Kidney (tissue), 14 donors: Measurements from ENCODE around the gene OAS3. TPM values are rescaled to one million over a fixed set of nuclear protein-coding genes. Genes with fewer than 3 reads are reported as not detected.

Experiments
- DNase-seq, 5 donors: peaks; one replicate each; pipeline ENCODE4 v3.0.0-alpha.2; 2013 to 2020
- FAIRE-seq: peaks from 2 replicates; lab custom pipeline; 2012; peaks lifted over from hg19 to GRCh38; lab: Jason Lieb, UNC
- H3K27ac ChIP-seq, 2 donors: one replicate each; pipeline ENCODE4 v1.7.0; 2013; ENCODE audit warnings: low read depth in 2 of 2, low read length in 2 of 2, inconsistent platforms in 1 of 2
- H3K27me3 ChIP-seq: one replicate; pipeline ENCODE4 v1.7.1; 2013; ENCODE audit warnings: low read length, inconsistent platforms; ENCODE audit not compliant: control insufficient read depth, insufficient read depth
- H3K36me3 ChIP-seq, 3 donors: one replicate each; pipeline versions ENCODE4 v1.7.0 to v1.7.1; 2013; ENCODE audit warnings: low read length in 3 of 3, control low read depth in 1 of 3, inconsistent platforms in 1 of 3; ENCODE audit not compliant: insufficient read depth in 3 of 3, control insufficient read depth in 2 of 3
- H3K4me1 ChIP-seq, 3 donors: one replicate each; pipeline versions ENCODE4 v1.7.0 to v1.7.1; 2013; ENCODE audit warnings: low read length in 3 of 3, inconsistent platforms in 1 of 3, low read depth in 1 of 3; ENCODE audit not compliant: control insufficient read depth in 2 of 3, insufficient read depth in 2 of 3
- H3K4me3 ChIP-seq, 3 donors: one replicate each; pipeline versions ENCODE4 v1.7.0 to v1.8.1; 2013; ENCODE audit warnings: low read length in 3 of 3, control low read depth in 1 of 3, inconsistent platforms in 1 of 3
- H3K9ac ChIP-seq, 3 donors: one replicate each; pipeline versions ENCODE4 v1.7.0 to v1.7.1; 2013; ENCODE audit warnings: low read length in 3 of 3, control low read depth in 1 of 3, inconsistent platforms in 1 of 3
- H3K9me3 ChIP-seq, 3 donors: one replicate each; pipeline versions ENCODE4 v1.7.0 to v1.7.1; 2013; ENCODE audit warnings: low read length in 3 of 3, control low read depth in 1 of 3, inconsistent platforms in 1 of 3; ENCODE audit not compliant: control insufficient read depth in 2 of 3, insufficient read depth in 1 of 3
- intact Hi-C: fragments of 100-400 bp; cut with DNase I; formaldehyde crosslinking; loops from one replicate; pipeline ENCODE4 v1.11.1; 2022
- polyA plus RNA-seq: library from polyadenylated mRNA; stranded (reverse); fragments of 350-450 nt; fragmentation: Illumina TruSeq; extraction: RNeasy Lipid Tissue Mini Kit (QIAGEN cat#74804); gene quantifications from one replicate; pipeline ENCODE4 v1.2.3, GENCODE V29; 2014; ENCODE audit warnings: low read depth, low replicate concordance; ENCODE audit not compliant: insufficient read depth
- total RNA-seq: library from RNA; stranded (reverse); fragmentation: NEBNext Ultra II Directional; extraction: Animal tissue kit (Norgen Biotek cat#: 25700); gene quantifications from one replicate; pipeline ENCODE4 v1.2.1, GENCODE V29; 2021
- TF ChIP-seq, protein P1 (sequence below): IDR thresholded peaks from 3 replicates; pipeline ENCODE4 v1.5.1; 2012; ENCODE audit warnings: mild to moderate bottlenecking, moderate library complexity, borderline replicate concordance; ENCODE audit not compliant: insufficient read depth; ENCODE audit errors: extremely low read depth
- donor health status: control.
- donor health status: control.
- donor health status: control.
- donor health status: control.
- donor health status: control.
- donor health status: DM: yes; HTN: yes; CAD: no.
- donor health status: Normal renal cell carcinoma (clear cell type).

OAS3 gene
- total and polyA plus RNA-seq, 2 donors from 2014 or later = 2.5 to 15.6 TPM

DNA sequence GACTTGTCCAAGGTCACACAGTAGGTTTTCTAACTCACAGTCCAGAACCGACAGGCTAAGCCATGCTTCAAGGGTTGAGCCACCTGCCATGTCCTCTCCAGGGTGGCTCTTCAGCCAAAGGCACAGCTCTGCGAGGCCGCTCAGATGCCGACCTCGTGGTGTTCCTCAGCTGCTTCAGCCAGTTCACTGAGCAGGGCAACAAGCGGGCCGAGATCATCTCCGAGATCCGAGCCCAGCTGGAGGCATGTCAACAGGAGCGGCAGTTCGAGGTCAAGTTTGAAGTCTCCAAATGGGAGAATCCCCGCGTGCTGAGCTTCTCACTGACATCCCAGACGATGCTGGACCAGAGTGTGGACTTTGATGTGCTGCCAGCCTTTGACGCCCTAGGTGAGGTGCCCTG is 27.4 kb downstream of the OAS3 start:
- no peak overlapping the region for H3K9ac ChIP-seq
- H3K9me3 ChIP-seq = no peaks in the 10 kb centered on the region
- TF ChIP-seq, protein P1, sequence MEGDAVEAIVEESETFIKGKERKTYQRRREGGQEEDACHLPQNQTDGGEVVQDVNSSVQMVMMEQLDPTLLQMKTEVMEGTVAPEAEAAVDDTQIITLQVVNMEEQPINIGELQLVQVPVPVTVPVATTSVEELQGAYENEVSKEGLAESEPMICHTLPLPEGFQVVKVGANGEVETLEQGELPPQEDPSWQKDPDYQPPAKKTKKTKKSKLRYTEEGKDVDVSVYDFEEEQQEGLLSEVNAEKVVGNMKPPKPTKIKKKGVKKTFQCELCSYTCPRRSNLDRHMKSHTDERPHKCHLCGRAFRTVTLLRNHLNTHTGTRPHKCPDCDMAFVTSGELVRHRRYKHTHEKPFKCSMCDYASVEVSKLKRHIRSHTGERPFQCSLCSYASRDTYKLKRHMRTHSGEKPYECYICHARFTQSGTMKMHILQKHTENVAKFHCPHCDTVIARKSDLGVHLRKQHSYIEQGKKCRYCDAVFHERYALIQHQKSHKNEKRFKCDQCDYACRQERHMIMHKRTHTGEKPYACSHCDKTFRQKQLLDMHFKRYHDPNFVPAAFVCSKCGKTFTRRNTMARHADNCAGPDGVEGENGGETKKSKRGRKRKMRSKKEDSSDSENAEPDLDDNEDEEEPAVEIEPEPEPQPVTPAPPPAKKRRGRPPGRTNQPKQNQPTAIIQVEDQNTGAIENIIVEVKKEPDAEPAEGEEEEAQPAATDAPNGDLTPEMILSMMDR = no peak
- H3K4me1 ChIP-seq = no peaks in the 10 kb centered on the region
- FAIRE-seq (no peak), DNase-seq (no peak)
- no peaks in the 10 kb centered on the region for H3K27me3 ChIP-seq
- peaks cover 0 to 4% (median 0%) of the 10 kb centered on the region in 3 donors for H3K36me3 ChIP-seq
- intact Hi-C loops = no loop called here
- no peak overlapping the region for H3K27ac ChIP-seq
- no peak overlapping the region for H3K4me3 ChIP-seq

DNA sequence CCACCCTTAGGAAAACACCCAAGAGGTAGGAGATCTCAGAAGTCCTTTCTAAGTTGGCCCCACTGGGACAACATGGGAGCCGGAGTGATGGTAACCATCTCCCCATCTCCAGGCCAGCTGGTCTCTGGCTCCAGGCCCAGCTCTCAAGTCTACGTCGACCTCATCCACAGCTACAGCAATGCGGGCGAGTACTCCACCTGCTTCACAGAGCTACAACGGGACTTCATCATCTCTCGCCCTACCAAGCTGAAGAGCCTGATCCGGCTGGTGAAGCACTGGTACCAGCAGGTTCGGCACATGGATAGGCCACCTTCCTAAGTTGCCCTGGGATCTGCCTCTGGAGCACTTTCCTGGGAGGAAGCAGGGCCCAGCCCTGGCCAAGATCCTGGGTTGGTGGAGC is 29.0 kb downstream of the OAS3 start:
- no peak overlapping the region for H3K9ac ChIP-seq
- no peaks in the 10 kb centered on the region for H3K4me1 ChIP-seq
- TF ChIP-seq, protein P1 = no peak
- no peaks in the 10 kb centered on the region for H3K9me3 ChIP-seq
- intact Hi-C loops = no loop called here
- H3K27me3 ChIP-seq = no peaks in the 10 kb centered on the region
- H3K36me3 ChIP-seq = peaks cover 0 to 2% (median 0%) of the 10 kb centered on the region in 3 donors
- no peak overlapping the region for H3K4me3 ChIP-seq
- DNase-seq (no peak), FAIRE-seq (no peak)
- H3K27ac ChIP-seq = no peak overlapping the region

DNA sequence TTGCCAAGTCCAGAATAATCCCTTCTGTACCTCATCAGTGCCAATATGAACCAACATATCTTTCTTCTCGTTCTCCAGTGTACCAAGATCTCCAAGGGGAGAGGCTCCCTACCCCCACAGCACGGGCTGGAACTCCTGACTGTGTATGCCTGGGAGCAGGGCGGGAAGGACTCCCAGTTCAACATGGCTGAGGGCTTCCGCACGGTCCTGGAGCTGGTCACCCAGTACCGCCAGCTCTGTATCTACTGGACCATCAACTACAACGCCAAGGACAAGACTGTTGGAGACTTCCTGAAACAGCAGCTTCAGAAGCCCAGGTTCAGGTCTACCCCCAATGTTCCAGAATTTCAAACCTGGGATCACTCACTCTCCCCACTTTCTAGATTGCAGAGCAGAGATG is 29.6 kb downstream of the OAS3 start:
- H3K36me3 ChIP-seq = peaks cover 0 to 2% (median 0%) of the 10 kb centered on the region in 3 donors
- no peaks in the 10 kb centered on the region for H3K4me1 ChIP-seq
- no peaks in the 10 kb centered on the region for H3K9me3 ChIP-seq
- DNase-seq (no peak), FAIRE-seq (no peak)
- no peak overlapping the region for H3K27ac ChIP-seq
- no peaks in the 10 kb centered on the region for H3K27me3 ChIP-seq
- H3K9ac ChIP-seq = no peak overlapping the region
- TF ChIP-seq, protein P1 = no peak
- intact Hi-C loops = no loop called here
- no peak overlapping the region for H3K4me3 ChIP-seq

DNA sequence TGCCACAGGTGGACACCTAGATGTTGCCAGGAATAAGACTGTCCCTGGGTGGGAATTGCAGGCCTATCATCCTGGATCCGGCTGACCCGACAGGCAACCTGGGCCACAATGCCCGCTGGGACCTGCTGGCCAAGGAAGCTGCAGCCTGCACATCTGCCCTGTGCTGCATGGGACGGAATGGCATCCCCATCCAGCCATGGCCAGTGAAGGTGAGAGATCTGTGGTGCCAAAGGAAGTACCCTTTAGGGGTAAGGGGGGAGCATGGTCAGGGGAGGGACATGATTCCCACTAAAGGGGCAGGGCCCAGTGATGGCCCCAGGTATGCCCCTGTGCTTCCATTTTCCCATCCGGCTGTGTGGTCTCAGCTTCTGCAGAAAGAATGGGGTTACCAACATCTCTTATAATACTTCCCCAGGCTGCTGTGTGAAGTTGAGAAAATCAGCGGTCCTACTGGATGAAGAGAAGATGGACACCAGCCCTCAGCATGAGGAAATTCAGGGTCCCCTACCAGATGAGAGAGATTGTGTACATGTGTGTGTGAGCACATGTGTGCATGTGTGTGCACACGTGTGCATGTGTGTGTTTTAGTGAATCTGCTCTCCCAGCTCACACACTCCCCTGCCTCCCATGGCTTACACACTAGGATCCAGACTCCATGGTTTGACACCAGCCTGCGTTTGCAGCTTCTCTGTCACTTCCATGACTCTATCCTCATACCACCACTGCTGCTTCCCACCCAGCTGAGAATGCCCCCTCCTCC is 31.5 kb downstream of the OAS3 start:
- TF ChIP-seq, protein P1 = no peak
- Histone ChIP-seq H3K27me3 (no peaks in the 10 kb centered on the region), H3K27ac (no peak overlapping the region), H3K9me3 (no peaks in the 10 kb centered on the region), H3K36me3 (no peaks in the 10 kb centered on the region), H3K4me1 (no peaks in the 10 kb centered on the region), H3K9ac (no peak overlapping the region), H3K4me3 (no peak overlapping the region)
- DNase-seq (no peak), FAIRE-seq (no peak)
- intact Hi-C loops = no loop called here
